HL-60 (cell line): ENCODE measurements around the gene JUP.

Experiments used
- DNase-seq, 2 experiments: peaks; one replicate each; pipeline ENCODE4 v3.0.0-alpha.2; 2010 to 2020; ENCODE audit warnings: low read depth in 1 of 2, low spot score in 1 of 2
- H3K27ac ChIP-seq: fragments of 250-450 bp; sonication (Bioruptor Pico); replicated peaks from 2 replicates; pipeline ENCODE4 v1.5.1; 2020; ENCODE audit warnings: mild to moderate bottlenecking, moderate library complexity
- H3K27me3 ChIP-seq: fragments of 250-450 bp; sonication (Bioruptor Pico); 2 replicates; pipeline ENCODE4 v1.5.1; 2021; ENCODE audit warnings: mild to moderate bottlenecking, moderate library complexity; ENCODE audit not compliant: insufficient read depth, poor library complexity, severe bottlenecking
- H3K4me3 ChIP-seq: replicated peaks from 2 replicates; pipeline ENCODE4 v1.5.1; 2011; ENCODE audit warnings: mild to moderate bottlenecking, control low read depth, low read length; ENCODE audit not compliant: insufficient read depth
- CTCF ChIP-seq: IDR thresholded peaks from one replicate; pipeline ENCODE4 v1.5.1; 2011; ENCODE audit warnings: low read length, control low read depth, inconsistent platforms; ENCODE audit not compliant: insufficient read depth
- GABPA ChIP-seq: IDR thresholded peaks from 2 replicates; pipeline ENCODE4 v1.6.1; 2012; ENCODE audit warnings: low read depth
- POLR2AphosphoS5 ChIP-seq: IDR thresholded peaks from 2 replicates; pipeline ENCODE4 v1.6.1; 2012; ENCODE audit warnings: low read depth
- REST ChIP-seq: IDR thresholded peaks from 2 replicates; pipeline ENCODE4 v1.6.1; 2012; ENCODE audit warnings: low read depth; ENCODE audit not compliant: insufficient replicate concordance
- SPI1 ChIP-seq: IDR thresholded peaks from 2 replicates; pipeline ENCODE4 v1.6.1; 2012; ENCODE audit warnings: low read depth, mild to moderate bottlenecking, borderline replicate concordance

JUP gene

GRCh38 chr17:41730479-41730878 is 56.0 kb downstream of the JUP start:
- DNase-seq, result no peak
- H3K27me3 ChIP-seq, result peaks cover 35% of the 10 kb centered on the region
- H3K4me3 ChIP-seq, result no peak overlapping the region
- TF ChIP-seq POLR2AphosphoS5, result no peak
- TF ChIP-seq CTCF, result no peak
- TF ChIP-seq REST, result no peak
- TF ChIP-seq GABPA, result no peak
- no peak for TF ChIP-seq SPI1
- no peak overlapping the region for H3K27ac ChIP-seq

GRCh38 chr17:41728056-41728455 is 58.5 kb downstream of the JUP start:
- no peak for DNase-seq
- H3K4me3 ChIP-seq, result no peak overlapping the region
- TF ChIP-seq SPI1, result no peak
- TF ChIP-seq GABPA, result no peak
- no peak for TF ChIP-seq POLR2AphosphoS5
- no peak for TF ChIP-seq CTCF
- no peak for TF ChIP-seq REST
- H3K27me3 ChIP-seq, result peaks cover 13% of the 10 kb centered on the region
- H3K27ac ChIP-seq, result no peak overlapping the region

- H3K27me3 ChIP-seq, result no peaks in the 10 kb centered on the region
- no peak for DNase-seq
- no peak overlapping the region for H3K27ac ChIP-seq
- TF ChIP-seq REST, result no peak
- TF ChIP-seq SPI1, result no peak
- no peak for TF ChIP-seq CTCF
- TF ChIP-seq POLR2AphosphoS5, result no peak
- no peak overlapping the region for H3K4me3 ChIP-seq
These were observed 61.4 kb downstream of the JUP start for GRCh38 chr17:41725134-41725533.
